ENCODE data around the gene DEPDC1B. TPM values are rescaled to one million over a fixed set of nuclear protein-coding genes. Genes with fewer than 3 reads are reported as not detected.

Gene DEPDC1B
- total and polyA plus RNA-seq, 2 of the 8 experiments (the other 6 are each of a cell fraction or from before 2014, with no cell fraction given), result 30.8 to 67.4 TPM

GRCh38 chr5:60604771-60605170, 95.2 kb downstream of the DEPDC1B start:
- Histone ChIP-seq H4K5ac (ENCODE audit: insufficient read length, low read depth, low read length) (no peak overlapping the region), H2BK20ac (ENCODE audit: low read length) (no peak overlapping the region), H2BK120ac (replicated peaks; ENCODE audit: low read depth, low read length) (no peak overlapping the region), H3K4ac (replicated peaks; ENCODE audit: insufficient read length, low read depth, low read length) (no peak overlapping the region), H3K79me2 (ENCODE audit: control insufficient read depth in 1 of 2, insufficient read depth in 2 of 2, low read length in 2 of 2) (no peaks in the 10 kb centered on the region), H3K36me3 (ENCODE audit: control insufficient read depth in 2 of 4, insufficient read depth in 4 of 4, low read length in 3 of 4) (peaks cover 0 to 16% (median 4%) of the 10 kb centered on the region in 4 experiments; a peak in 3 of 8 replicates), H2AFZ (ENCODE audit: low read length) (no peak overlapping the region), H2AK5ac (ENCODE audit: low read depth, low read length) (no peak overlapping the region), H3K27me3 (replicated peaks in 1 of 4; ENCODE audit: control insufficient read depth in 3 of 4, extremely low read depth in 1 of 4, insufficient read depth in 3 of 4, low read length in 3 of 4) (no peaks in the 10 kb centered on the region), H2BK12ac (ENCODE audit: low read depth, low read length) (no peak overlapping the region), H3K14ac (ENCODE audit: insufficient read length) (no peak overlapping the region), H3K27ac (ENCODE audit: low read depth, low read length) (no peak overlapping the region), H3K4me2 (ENCODE audit: insufficient read depth in 1 of 2, low read depth in 2 of 2, low read length in 2 of 2) (no peak overlapping the region), H3K9ac (replicated peaks in 1 of 4; ENCODE audit: extremely low read depth in 1 of 4, low read depth in 3 of 4, low read length in 3 of 4) (no peak overlapping the region), H3K9me3 (ENCODE audit: insufficient read depth in 2 of 2, low read depth in 1 of 2, low read length in 1 of 2) (no peaks in the 10 kb centered on the region), H4K91ac (replicated peaks; ENCODE audit: insufficient read length, low read length) (no peak overlapping the region), H4K20me1 (replicated peaks in 1 of 2; ENCODE audit: control insufficient read depth in 1 of 2, insufficient read depth in 2 of 2, low read length in 2 of 2) (no peaks in the 10 kb centered on the region), H2BK5ac (ENCODE audit: low read depth, low read length) (no peak overlapping the region), H3K4me1 (replicated peaks in 1 of 4; ENCODE audit: control insufficient read depth in 3 of 4, insufficient read depth in 4 of 4, low read length in 3 of 4) (no peaks in the 10 kb centered on the region), H2BK15ac (ENCODE audit: low read length) (no peak overlapping the region), H3K18ac (ENCODE audit: extremely low read depth, low read length) (no peak overlapping the region), H3K79me1 (ENCODE audit: low read depth, low read length) (no peaks in the 10 kb centered on the region; the same call in 1 of the 2 replicates), H3K4me3 (ENCODE audit: extremely low read depth in 1 of 4, insufficient read depth in 2 of 4, low read depth in 3 of 4, low read length in 4 of 4) (no peak overlapping the region), H4K8ac (ENCODE audit: extremely low read depth, insufficient read depth, low read length) (no peak overlapping the region), H3K56ac (replicated peaks; ENCODE audit: insufficient read length, low read depth, low read length) (no peak overlapping the region), H3K23ac (ENCODE audit: insufficient read length) (no peak overlapping the region), H3K23me2 (ENCODE audit: low read depth, low read length) (no peaks in the 10 kb centered on the region)
- CTCF ChIA-PET (ENCODE audit: partially characterized antibody), result no interaction called here
- DNase-seq (ENCODE audit: low read depth in 1 of 2, low spot score in 2 of 2) (no peak), FAIRE-seq (no peak)
- POLR2A ChIA-PET (ENCODE audit: partially characterized antibody), result no interaction called here
- 91% methylated on average over 1 of the region's 1 CpG; no CpG with 5 or more reads in 1 of the 2 experiments for WGBS, 2 experiments (ENCODE audit: extremely low coverage in 1 of 2, insufficient coverage in 1 of 2, insufficient read length in 1 of 2, insufficient replicate concordance in 2 of 2, low coverage in 1 of 2, low lambda C conversion rate in 2 of 2, missing lambda C conversion rate in 1 of 2)
- TF ChIP-seq POU5F1 (IDR thresholded peaks at IDR 0.05; ENCODE audit: low read depth, low read length) (no peak), ASH2L (IDR thresholded peaks at IDR 0.05; ENCODE audit: low read length) (no peak), CHD2 (IDR thresholded peaks at IDR 0.05; ENCODE audit: low read length) (no peak), ATF3 (IDR thresholded peaks at IDR 0.05; ENCODE audit: insufficient read depth, low read depth, low read length) (no peak), SP2 (IDR thresholded peaks at IDR 0.05; ENCODE audit: low read length) (no peak), JUN (IDR thresholded peaks at IDR 0.05; ENCODE audit: low read depth, low read length) (no peak), CREB1 (IDR thresholded peaks at IDR 0.05) (no peak), TAF7 (optimal IDR thresholded peaks at IDR 0.05; ENCODE audit: borderline replicate concordance, low read depth, low read length) (no peak), SP4 (IDR thresholded peaks at IDR 0.05; ENCODE audit: low read length) (no peak), KDM1A (IDR thresholded peaks at IDR 0.05; ENCODE audit: borderline replicate concordance, low read length) (no peak), TCF12 (IDR thresholded peaks at IDR 0.05; ENCODE audit: low read depth, low read length) (no peak), TEAD4 (IDR thresholded peaks at IDR 0.05; ENCODE audit: low read depth, low read length) (no peak), SIN3A (conservative IDR thresholded peaks at IDR 0.05 in 1 of 2, IDR thresholded peaks at IDR 0.05 in 1 of 2; ENCODE audit: low read depth in 1 of 2, low read length in 2 of 2) (no peak), CTBP2 (IDR thresholded peaks at IDR 0.05; ENCODE audit: borderline replicate concordance, insufficient read depth, insufficient read length, low read length) (no peak), HDAC2 (IDR thresholded peaks at IDR 0.05; ENCODE audit: borderline replicate concordance in 1 of 2, low read depth in 2 of 2, low read length in 2 of 2) (no peak)

All from H1 (cell line).